GM12801 (cell line): ENCODE results near the gene GABPB2.

Source experiments
- CTCF ChIP-seq: IDR thresholded peaks from one replicate; pipeline ENCODE4 v1.5.1; 2011; ENCODE audit warnings: control low read depth; ENCODE audit not compliant: insufficient read length; ENCODE audit errors: extremely low read depth

The GABPB2 gene

DNA sequence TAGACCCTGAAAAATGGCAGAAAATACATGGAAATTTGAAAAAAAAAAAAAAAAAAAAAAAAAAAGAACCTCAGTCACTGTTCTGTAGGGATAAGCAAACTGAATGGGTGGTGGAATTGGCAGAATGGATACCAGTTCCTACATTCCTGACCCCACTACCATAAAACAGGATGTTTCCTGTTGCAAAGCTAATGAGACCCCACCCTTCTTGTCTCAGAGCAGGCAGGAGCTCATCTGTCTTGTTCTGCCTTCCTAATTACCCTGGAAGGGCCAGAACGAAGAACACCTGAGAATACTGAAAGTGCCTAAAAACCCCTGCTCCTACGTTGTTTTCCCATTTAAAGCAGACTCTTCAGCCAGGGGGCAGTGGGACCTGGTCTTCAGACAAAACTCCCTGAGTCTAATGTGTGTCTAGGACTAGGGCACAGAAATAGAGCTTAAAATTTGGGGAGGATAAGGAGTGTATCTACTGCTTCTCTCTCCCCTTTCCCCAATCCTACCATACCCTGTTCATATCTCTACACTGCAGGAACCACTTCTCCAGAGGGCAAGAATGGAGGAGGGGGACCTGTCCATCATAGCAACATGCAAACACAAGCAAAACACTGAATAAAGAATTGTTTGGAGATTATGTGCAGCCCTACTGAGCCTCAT lies 19.1 kb upstream of the GABPB2 start:
- no peak for TF ChIP-seq CTCF

- TF ChIP-seq CTCF = no peak
Measured at GRCh38 chr1:151054971-151055547, 15.5 kb upstream of the GABPB2 start.

DNA sequence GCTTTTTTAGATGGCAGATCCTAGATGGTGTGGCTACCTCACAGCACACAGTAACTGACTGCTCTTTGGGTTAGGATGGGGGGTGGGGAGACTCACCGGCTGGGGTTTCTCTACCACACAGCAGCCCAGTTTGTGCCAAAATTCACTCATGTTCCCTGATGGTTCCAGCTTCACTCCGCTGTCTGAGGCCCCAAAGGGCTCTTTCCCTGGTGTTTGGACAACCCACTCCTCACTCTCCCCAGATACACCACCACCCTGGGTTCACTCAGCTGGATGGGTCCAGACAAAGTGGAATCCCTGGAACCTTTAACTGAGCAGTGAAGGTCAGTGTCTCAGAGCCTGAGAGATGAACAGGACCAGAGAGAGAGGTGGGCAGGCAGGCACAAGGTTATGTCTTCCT lies 15.0 kb upstream of the GABPB2 start:
- TF ChIP-seq CTCF = no peak

- TF ChIP-seq CTCF = no peak
Measured at GRCh38 chr1:151056149-151056548, 14.4 kb upstream of the GABPB2 start.

- TF ChIP-seq CTCF = no peak
Measured at GRCh38 chr1:151058692-151059091, 11.9 kb upstream of the GABPB2 start.

- no peak for TF ChIP-seq CTCF
Measured at GRCh38 chr1:151059109-151060006, 11.2 kb upstream of the GABPB2 start, which contains the start of gene CDC42SE1. TSS of gene CDC42SE1 (minus strand) at chr1:151059622. CDS start at chr1:151055730, 3,892 bp downstream.

DNA sequence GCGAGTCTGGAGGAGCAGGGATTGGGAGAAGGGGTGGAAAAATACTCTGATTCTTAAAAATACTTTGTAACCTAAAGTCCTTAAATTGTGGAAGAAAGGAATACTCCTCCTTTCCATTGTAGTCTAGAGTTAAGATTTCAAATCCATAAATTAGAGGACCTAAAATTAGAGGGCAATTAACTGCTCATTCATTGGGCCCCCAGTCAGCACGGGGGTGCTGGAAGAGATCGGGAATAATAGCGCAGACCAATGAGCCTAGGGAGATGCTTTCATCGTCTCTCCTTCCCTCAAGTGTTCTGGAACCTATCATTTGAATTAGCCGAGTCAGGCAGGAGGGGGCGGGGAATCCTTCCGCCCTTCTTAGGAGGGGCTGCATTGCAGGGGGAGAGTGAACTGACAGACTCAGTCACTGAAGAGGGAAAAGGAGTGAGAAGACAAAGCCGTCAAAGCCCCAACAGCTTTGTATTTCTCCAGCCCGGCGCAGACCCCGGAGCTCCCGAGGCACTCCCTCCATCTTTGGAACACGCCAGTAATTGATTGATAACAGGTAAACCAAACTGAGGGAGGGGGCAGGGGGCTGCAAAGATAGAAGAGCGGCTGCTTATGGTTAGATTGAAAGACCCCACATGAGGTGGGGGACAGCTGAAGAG lies 10.4 kb upstream of the GABPB2 start, which contains the start of gene MLLT11:
MLLT11 (plus strand) TSS at position 391 of the 650 bp plus-strand sequence. CDS start 6,828 bp downstream, outside the sequence.
- no peak for TF ChIP-seq CTCF
